Measurements from ENCODE around the gene FOXA1. TPM values are rescaled to one million over a fixed set of nuclear protein-coding genes. Genes with fewer than 3 reads are reported as not detected.

FOXA1 gene
- total and polyA plus RNA-seq, 9 donors, result 0.12 to 2.9 (median 0.31) TPM; not detected in 6

GRCh38 chr14:37573356-37573755, 21.7 kb downstream of the FOXA1 start:
- no peak for DNase-seq
- Histone ChIP-seq H3K4me3 (no peak overlapping the region), H3K27ac (no peak overlapping the region), H3K9me3 (no peaks in the 10 kb centered on the region), H3K27me3 (no peaks in the 10 kb centered on the region), H3K36me3 (no peaks in the 10 kb centered on the region), H3K4me1 (ENCODE audit: insufficient read depth) (no peaks in the 10 kb centered on the region)
- TF ChIP-seq EP300 (IDR thresholded peaks at IDR 0.05), result no peak
- TF ChIP-seq CTCF (IDR thresholded peaks at IDR 0.05), result no peak
- no peak for TF ChIP-seq POLR2A (IDR thresholded peaks at IDR 0.05)
- 80 to 94% (median 86%) methylated on average over 2 of the region's 2 CpGs for WGBS, 3 donors
- intact Hi-C loops (cut with DNase I), result no loop called here

GRCh38 chr14:37571391-37571790, 23.7 kb downstream of the FOXA1 start:
- no peaks in the 10 kb centered on the region for H3K27me3 ChIP-seq
- WGBS, 3 donors, result 90 to 96% (median 93%) methylated on average over 4 of the region's 4 CpGs
- no peak overlapping the region for H3K27ac ChIP-seq
- H3K4me3 ChIP-seq, result no peak overlapping the region
- intact Hi-C loops (cut with DNase I), result no loop called here
- H3K36me3 ChIP-seq, result no peaks in the 10 kb centered on the region
- H3K9me3 ChIP-seq, result no peaks in the 10 kb centered on the region
- H3K4me1 ChIP-seq (ENCODE audit: insufficient read depth), result no peaks in the 10 kb centered on the region
- no peak for TF ChIP-seq EP300 (IDR thresholded peaks at IDR 0.05)
- no peak for TF ChIP-seq CTCF (IDR thresholded peaks at IDR 0.05)
- no peak for TF ChIP-seq POLR2A (IDR thresholded peaks at IDR 0.05)
- DNase-seq, result no peak

- no peak overlapping the region for H3K4me3 ChIP-seq
- 90 to 93% (median 91%) methylated on average over 7 of the region's 7 CpGs for WGBS, 3 donors
- no peak for DNase-seq
These were observed 25.3 kb downstream of the FOXA1 start for GRCh38 chr14:37569729-37570128.

GRCh38 chr14:37566811-37567371, 28.2 kb downstream of the FOXA1 start:
- Histone ChIP-seq H3K4me1 (ENCODE audit: insufficient read depth) (no peaks in the 10 kb centered on the region), H3K9me3 (no peaks in the 10 kb centered on the region), H3K27ac (no peak overlapping the region), H3K36me3 (no peaks in the 10 kb centered on the region), H3K4me3 (no peak overlapping the region), H3K27me3 (no peaks in the 10 kb centered on the region)
- TF ChIP-seq POLR2A (IDR thresholded peaks at IDR 0.05) (no peak), EP300 (IDR thresholded peaks at IDR 0.05) (no peak), CTCF (IDR thresholded peaks at IDR 0.05) (no peak)
- intact Hi-C loops (cut with DNase I), result no loop called here
- 32 to 35% (median 33%) methylated on average over 3 of the region's 3 CpGs for WGBS, 3 donors
- no peak for DNase-seq

More at GRCh38 chr14:37569729-37570128, 25.3 kb downstream of the FOXA1 start:
- Histone ChIP-seq H3K27me3 (no peaks in the 10 kb centered on the region), H3K27ac (no peak overlapping the region), H3K36me3 (no peaks in the 10 kb centered on the region), H3K4me1 (ENCODE audit: insufficient read depth) (no peaks in the 10 kb centered on the region), H3K9me3 (no peaks in the 10 kb centered on the region)
- TF ChIP-seq CTCF (IDR thresholded peaks at IDR 0.05) (no peak), POLR2A (IDR thresholded peaks at IDR 0.05) (no peak), EP300 (IDR thresholded peaks at IDR 0.05) (no peak)
- intact Hi-C loops (cut with DNase I), result no loop called here
